GM12878 (cell line): Measurements from ENCODE around the gene OAF. TPM values are rescaled to one million over a fixed set of nuclear protein-coding genes. Genes with fewer than 3 reads are reported as not detected.

Experiments
- ATAC-seq: fragments of 200-7000 bp; cut with Tn5 transposase; 3 replicates; pipeline ENCODE4 v1.9.1; 2020; ENCODE audit warnings: mild to moderate bottlenecking, moderate library complexity
- BruUV-seq: library from RNA; stranded (reverse); fragments of 400-500 nt; replicated peaks from 2 replicates; lab custom pipeline; 2021; lab: Mats Ljungman, UMichigan
- CTCF ChIA-PET: fragments of 300-600 bp; sonication (Branson Sonifier 250); formaldehyde crosslinking; extraction: SDS; loops from one replicate; lab custom pipeline; 2021; ENCODE audit warnings: inconsistent platforms; lab: Yijun Ruan, JAX
- POLR2A ChIA-PET: fragments of 350-600 bp; formaldehyde crosslinking; extraction: SDS; loops from one replicate; lab custom pipeline; 2021; ENCODE audit warnings: inconsistent platforms; lab: Charles Lee
- RAD21 ChIA-PET: fragments of 300-600 bp; sonication (Branson Sonifier 250); formaldehyde crosslinking; loops from one replicate; lab custom pipeline; 2023; ENCODE audit warnings: antibody characterized with exemption; ENCODE audit not compliant: unreplicated experiment; lab: Charles Lee
- SMC1A ChIA-PET: fragments of 300-600 bp; sonication (Branson Sonifier 250); formaldehyde crosslinking; loops from one replicate; lab custom pipeline; 2023; ENCODE audit not compliant: unreplicated experiment, uncharacterized antibody; lab: Charles Lee
- DNase-seq: peaks from one replicate; pipeline ENCODE4 v3.0.0-alpha.2; 2011; ENCODE audit warnings: low read depth, low spot score
- FAIRE-seq: peaks from 3 replicates; lab custom pipeline; 2011; peaks lifted over from hg19 to GRCh38; lab: Jason Lieb, UNC
- H2AFZ ChIP-seq: 2 replicates; pipeline ENCODE4 v1.6.0; 2011; ENCODE audit warnings: low read depth, low read length, control low read depth; ENCODE audit not compliant: control insufficient read depth
- H3K27ac ChIP-seq: 2 replicates; pipeline ENCODE4 v1.5.1; 2011; ENCODE audit warnings: control low read depth; ENCODE audit not compliant: control insufficient read depth, insufficient read depth
- H3K27me3 ChIP-seq, 2 experiments: replicated peaks in 1 of 2; 2 replicates each; pipeline versions ENCODE4 v1.6.0 to v1.6.1; 2011; ENCODE audit warnings: low read length in 1 of 2; ENCODE audit not compliant: control insufficient read depth in 2 of 2, insufficient read depth in 2 of 2
- H3K36me3 ChIP-seq, 2 experiments: 2 replicates each; pipeline ENCODE4 v1.5.1; 2011; ENCODE audit warnings: low read length in 1 of 2; ENCODE audit not compliant: control insufficient read depth in 2 of 2, insufficient read depth in 2 of 2
- H3K4me1 ChIP-seq: 2 replicates; pipeline ENCODE4 v1.6.1; 2011; ENCODE audit warnings: mild to moderate bottlenecking, low read length, moderate library complexity, mixed read lengths; ENCODE audit not compliant: control insufficient read depth, insufficient read depth
- H3K4me2 ChIP-seq: 2 replicates; pipeline ENCODE4 v1.6.0; 2011; ENCODE audit warnings: control low read depth; ENCODE audit not compliant: control insufficient read depth, insufficient read depth
- H3K4me3 ChIP-seq: fragments of 200-600 bp; sonication (generic); 2 replicates; pipeline ENCODE4 v1.5.1; 2016
- H3K79me2 ChIP-seq: 2 replicates; pipeline ENCODE4 v1.6.0; 2011; ENCODE audit warnings: low read length; ENCODE audit not compliant: control insufficient read depth, insufficient read depth
- H3K9ac ChIP-seq: 2 replicates; pipeline ENCODE4 v1.8.0; 2011; ENCODE audit warnings: low read length, control low read depth, mixed read lengths; ENCODE audit not compliant: control insufficient read depth, insufficient read depth
- H3K9me3 ChIP-seq: replicated peaks from 3 replicates; pipeline ENCODE4 v1.5.1; 2011; ENCODE audit warnings: mild to moderate bottlenecking, low read length; ENCODE audit not compliant: control insufficient read depth, insufficient read depth
- H4K20me1 ChIP-seq: 2 replicates; pipeline ENCODE4 v1.6.0; 2011; ENCODE audit not compliant: control insufficient read depth, insufficient read depth
- ATF2 ChIP-seq: IDR thresholded peaks from 2 replicates; pipeline ENCODE4 v1.6.1; 2012; ENCODE audit warnings: low read length, inconsistent platforms
- BACH1 ChIP-seq: fragments of 450-650 bp; IDR thresholded peaks from 2 replicates; pipeline ENCODE4 v1.6.1; 2017; ENCODE audit warnings: mild to moderate bottlenecking, borderline replicate concordance
- CBFB ChIP-seq: IDR thresholded peaks from 2 replicates; pipeline ENCODE4 v1.6.1; 2016; ENCODE audit warnings: antibody characterized with exemption, low read depth
- CBX3 ChIP-seq: fragments of 200-600 bp; sonication (generic); IDR thresholded peaks from 2 replicates; pipeline ENCODE4 v1.6.1; 2016; ENCODE audit warnings: low read depth, borderline replicate concordance
- CBX5 ChIP-seq: sonication (generic); IDR thresholded peaks from 2 replicates; pipeline ENCODE4 v1.6.1; 2016; ENCODE audit warnings: low read depth, moderate library complexity, mild to moderate bottlenecking, inconsistent platforms
- CEBPB ChIP-seq, 2 experiments: fragments of 150-350 bp in 1 of 2; IDR thresholded peaks; 2 replicates each; pipeline ENCODE4 v1.6.1; 2012 to 2014; ENCODE audit warnings: low read depth in 2 of 2, low read length in 2 of 2, borderline replicate concordance in 1 of 2, inconsistent platforms in 1 of 2
- GATAD2B ChIP-seq: fragments of 450-650 bp; conservative IDR thresholded peaks from 2 replicates; pipeline ENCODE4 v1.6.1; 2017; ENCODE audit warnings: low read depth, mild to moderate bottlenecking, moderate library complexity
- NFXL1 ChIP-seq: fragments of 450-650 bp; IDR thresholded peaks from 2 replicates; pipeline ENCODE4 v1.6.1; 2017; ENCODE audit warnings: antibody characterized with exemption, mild to moderate bottlenecking, borderline replicate concordance
- NFYA ChIP-seq: IDR thresholded peaks from 2 replicates; pipeline ENCODE4 v1.6.1; 2011; ENCODE audit warnings: low read depth, mild to moderate bottlenecking, low read length, improper control_type of control experiment, borderline replicate concordance
- RAD21 ChIP-seq: IDR thresholded peaks from 2 replicates; pipeline ENCODE4 v1.6.1; 2011; ENCODE audit warnings: mild to moderate bottlenecking, low read depth, low read length, moderate library complexity; ENCODE audit not compliant: insufficient read depth
- RCOR1 ChIP-seq: conservative IDR thresholded peaks from 2 replicates; pipeline ENCODE4 v1.6.1; 2012; ENCODE audit warnings: low read depth, low read length, improper control_type of control experiment
- RELA ChIP-seq: fragments of 450-650 bp; IDR thresholded peaks from 2 replicates; pipeline ENCODE4 v1.8.0; 2014; ENCODE audit warnings: borderline replicate concordance; ENCODE audit not compliant: partially characterized antibody
- SMAD1 ChIP-seq: fragments of 450-650 bp; IDR thresholded peaks from 2 replicates; pipeline ENCODE4 v1.6.1; 2018; ENCODE audit warnings: mild to moderate bottlenecking, low read depth; ENCODE audit not compliant: partially characterized antibody
- SREBF2 ChIP-seq: IDR thresholded peaks from 2 replicates; pipeline ENCODE4 v1.6.1; 2012; ENCODE audit warnings: mild to moderate bottlenecking, low read length
- STAT1 ChIP-seq: fragments of 450-650 bp; conservative IDR thresholded peaks from 2 replicates; pipeline ENCODE4 v1.6.1; 2014; ENCODE audit warnings: antibody characterized with exemption, mild to moderate bottlenecking
- SUZ12 ChIP-seq: fragments of 200-600 bp; sonication (generic); IDR thresholded peaks from one replicate; pipeline ENCODE4 v1.6.1; 2018; ENCODE audit warnings: antibody characterized with exemption, mild to moderate bottlenecking; ENCODE audit not compliant: unreplicated experiment
- TARDBP ChIP-seq: IDR thresholded peaks from 2 replicates; pipeline ENCODE4 v1.6.1; 2016; ENCODE audit warnings: borderline replicate concordance
- TBL1XR1 ChIP-seq: IDR thresholded peaks from 2 replicates; pipeline ENCODE4 v1.6.1; 2012; ENCODE audit warnings: low read depth, low read length, improper control_type of control experiment
- ZBTB40 ChIP-seq: fragments of 450-650 bp; IDR thresholded peaks from 2 replicates; pipeline ENCODE4 v1.6.1; 2016; ENCODE audit warnings: mild to moderate bottlenecking, moderate library complexity, borderline replicate concordance
- WGBS: methylation state at CpG from one replicate; pipeline ENCODE4 v1.1.6; 2016; ENCODE audit warnings: low lambda C conversion rate; ENCODE audit not compliant: insufficient replicate concordance, insufficient coverage; ENCODE audit errors: missing lambda C conversion rate; 5-methylcytosine and 5-hydroxymethylcytosine counted together
- in situ Hi-C: fragments of 300-500 bp; cut with MboI; formaldehyde crosslinking; loops from 9 replicates; pipeline ENCODE4 v1.14.3; 2018; ENCODE audit warnings: mixed read lengths
- intact Hi-C: fragments of 100-400 bp; cut with micrococcal nuclease; formaldehyde crosslinking; loops from one replicate; pipeline ENCODE4 v1.14.2; 2022; ENCODE audit not compliant: unreplicated experiment
- polyA plus RNA-seq, 11 experiments: library from polyadenylated mRNA; depleted of rRNA in 4 of 11; unstranded in 6 of 11; stranded (reverse) in 5 of 11; fragments of >200 nt; fragmentation: Nextera tagmentation in 4 of 11; fragmentation: Illumina TruSeq in 1 of 11; extraction: Ambion mirVana in 4 of 11; extraction: Trizol in 1 of 11; gene quantifications; 1 replicate in 1 of 11; 2 replicates in 10 of 11; pipeline versions ENCODE4 v1.2.1 to v1.2.3, GENCODE V29; 2011 to 2016; ENCODE audit warnings: inconsistent platforms in 2 of 11, missing spikeins in 2 of 11, low read depth in 1 of 11
- total RNA-seq, 4 experiments: library from RNA; depleted of rRNA in 3 of 4; stranded (reverse); fragments of >200 nt in 3 of 4; fragmentation: Illumina TruSeq in 1 of 4; extraction: Trizol in 1 of 4; gene quantifications; 2 replicates each; pipeline versions ENCODE4 v1.2.1 to v1.2.3, GENCODE V29; 2013 to 2021

Gene OAF
- total and polyA plus RNA-seq, 10 of the 15 experiments (the other 5 are each of a cell fraction or from before 2014, with no cell fraction given), result 0.10 to 4.7 (median 1.1) TPM

DNA sequence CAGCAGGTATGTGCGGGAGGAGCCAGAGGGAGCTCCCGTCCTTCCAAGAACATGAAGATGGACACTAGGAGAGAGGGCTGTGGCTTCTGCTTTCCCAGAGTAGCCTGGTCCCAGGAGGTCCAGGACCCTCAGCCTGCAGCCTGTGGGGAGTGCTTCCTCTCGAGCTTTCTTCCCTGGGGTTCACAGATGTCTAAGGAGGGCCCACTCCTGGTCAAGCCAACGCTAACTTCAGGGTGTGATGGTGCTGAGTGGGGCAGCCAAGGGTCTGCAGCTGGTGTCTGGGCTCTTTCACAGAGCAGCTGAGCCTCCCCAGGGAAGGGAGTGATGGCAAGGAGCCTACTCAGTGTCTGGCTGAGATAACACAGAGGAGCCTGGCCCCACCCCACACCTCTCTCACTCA is 32.4 kb downstream of the OAF start:
- Histone ChIP-seq H3K4me1 (peaks cover 19% of the 10 kb centered on the region), H3K9me3 (no peaks in the 10 kb centered on the region; the same call in 2 of the 3 replicates), H4K20me1 (no peaks in the 10 kb centered on the region), H3K27ac (no peak overlapping the region), H3K4me2 (no peak overlapping the region), H3K27me3 (peaks cover 2 to 4% of the 10 kb centered on the region in 2 experiments; a peak in 2 of 4 replicates), H3K9ac (no peak overlapping the region), H3K4me3 (no peak overlapping the region), H3K36me3 (no peaks in the 10 kb centered on the region), H2AFZ (no peak overlapping the region), H3K79me2 (no peaks in the 10 kb centered on the region)
- ChIA-PET CTCF (interaction anchor here (1.5 to 21.3 kb wide), 3 partner anchors 14 to 59 kb away, joined by 4 to 296 read pairs (median 4); no protein-coding TSS in a partner anchor), SMC1A (interaction anchor here (0.7 to 10.7 kb wide), 4 partner anchors 10 to 715 kb away, joined by 3 to 176 read pairs (median 3); no protein-coding TSS in a partner anchor), RAD21 (interaction anchor here (3.4 to 10.3 kb wide), 2 partner anchors 8 to 57 kb away, joined by 17 to 127 read pairs; no protein-coding TSS in a partner anchor), POLR2A (no interaction called here)
- FAIRE-seq, result no peak
- in situ Hi-C loops, result no loop called here
- no TSS peak for BruUV-seq
- intact Hi-C loops, result no loop called here
- no peak for ATAC-seq
- 46% methylated on average over 4 of the region's 4 CpGs for WGBS
- DNase-seq, result no peak
- no peak for TF ChIP-seq CEBPB (IDR thresholded peaks at IDR 0.05; ENCODE audit: borderline replicate concordance in 1 of 2, low read depth in 2 of 2, low read length in 2 of 2)
- no peak for TF ChIP-seq RELA
- TF ChIP-seq CBX5, result no peak
- TF ChIP-seq CBFB, result no peak
- no peak for TF ChIP-seq STAT1
- no peak for TF ChIP-seq SMAD1
- no peak for TF ChIP-seq TARDBP
- no peak for TF ChIP-seq NFXL1
- no peak for TF ChIP-seq NFYA
- TF ChIP-seq RCOR1, result no peak
- no peak for TF ChIP-seq BACH1
- TF ChIP-seq GATAD2B, result no peak
- TF ChIP-seq ATF2, result no peak
- TF ChIP-seq ZBTB40, result no peak
- TF ChIP-seq SREBF2, result no peak
- TF ChIP-seq TBL1XR1, result no peak
- TF ChIP-seq RAD21, result no peak
- TF ChIP-seq SUZ12, result no peak
- TF ChIP-seq CBX3, result no peak
